Uterus (tissue), 4 donors: Measurements from ENCODE around the gene SOX4. TPM values are rescaled to one million over a fixed set of nuclear protein-coding genes. Genes with fewer than 3 reads are reported as not detected.
A peak's percentile ranks its signal among the peaks of the same experiment; 100 is the strongest.

Experiments
- DNase-seq, 2 donors: peaks; one replicate each; pipeline ENCODE4 v3.0.0-alpha.2; 2019 to 2020
- H3K27ac ChIP-seq, 2 donors: fragments of 200-600 bp; sonication (generic); 1 replicate in 1 of 2; 2 replicates in 1 of 2; pipeline ENCODE4 v1.5.1; 2016 to 2018
- H3K27me3 ChIP-seq, 2 donors: fragments of 200-600 bp; sonication (generic); one replicate each; pipeline ENCODE4 v1.5.1; 2018 to 2019; ENCODE audit warnings: control low read depth in 1 of 2
- H3K36me3 ChIP-seq, 2 donors: fragments of 200-600 bp; sonication (generic); one replicate each; pipeline ENCODE4 v1.5.1; 2019; ENCODE audit warnings: control low read depth in 1 of 2
- H3K4me1 ChIP-seq, 2 donors: fragments of 200-600 bp; sonication (generic); one replicate each; pipeline ENCODE4 v1.5.1; 2018 to 2019; ENCODE audit warnings: control low read depth in 1 of 2
- H3K4me3 ChIP-seq, 2 donors: fragments of 200-600 bp; sonication (generic); 1 replicate in 1 of 2; 2 replicates in 1 of 2; pipeline ENCODE4 v1.5.1; 2018 to 2019; ENCODE audit warnings: mild to moderate bottlenecking in 1 of 2
- H3K9me3 ChIP-seq, 2 donors: fragments of 200-600 bp; sonication (generic); one replicate each; pipeline ENCODE4 v1.5.1; 2019; ENCODE audit warnings: control low read depth in 1 of 2
- POLR2A ChIP-seq, 2 donors: fragments of 450-650 bp; IDR thresholded peaks; one replicate each; pipeline ENCODE4 v1.6.1; 2016; ENCODE audit warnings: antibody characterized with exemption in 2 of 2, mild to moderate bottlenecking in 1 of 2, moderate library complexity in 1 of 2
- intact Hi-C: fragments of 100-400 bp; cut with DNase I; formaldehyde crosslinking; loops from one replicate; pipeline ENCODE4 v1.15.1; 2023; ENCODE audit warnings: low total_unique reads
- total RNA-seq, 4 donors: library from RNA; depleted of rRNA in 3 of 4; stranded (reverse); fragments of >200 nt in 3 of 4; gene quantifications; one replicate each; pipeline versions ENCODE4 v1.1.0 to v1.2.4, GENCODE V29; 2014 to 2023
- TF ChIP-seq, protein P1 (sequence below), 4 experiments: fragments of 200-600 bp in 2 of 4; fragments of 450-650 bp in 2 of 4; sonication (generic) in 2 of 4; IDR thresholded peaks; one replicate each; pipeline ENCODE4 v1.5.1; 2016 to 2019; ENCODE audit warnings: antibody characterized with exemption in 4 of 4, mild to moderate bottlenecking in 2 of 4, moderate library complexity in 1 of 4
- donor health status: DM: yes; HTN: yes; CAD: no.

SOX4 gene
- total RNA-seq, 4 donors from 2014 or later = 5.9 to 103 (median 18.1) TPM

- peak overlapping the region; percentile 88 for H3K27ac ChIP-seq
- peak; percentile 69 to 75 for DNase-seq
- intact Hi-C loops = loop anchor here (10.0 kb wide), 1 partner anchor 1024 kb away; no protein-coding TSS in a partner anchor
Observed at GRCh38 chr6:21588481-21589351, 4.8 kb upstream of the SOX4 start.

DNA sequence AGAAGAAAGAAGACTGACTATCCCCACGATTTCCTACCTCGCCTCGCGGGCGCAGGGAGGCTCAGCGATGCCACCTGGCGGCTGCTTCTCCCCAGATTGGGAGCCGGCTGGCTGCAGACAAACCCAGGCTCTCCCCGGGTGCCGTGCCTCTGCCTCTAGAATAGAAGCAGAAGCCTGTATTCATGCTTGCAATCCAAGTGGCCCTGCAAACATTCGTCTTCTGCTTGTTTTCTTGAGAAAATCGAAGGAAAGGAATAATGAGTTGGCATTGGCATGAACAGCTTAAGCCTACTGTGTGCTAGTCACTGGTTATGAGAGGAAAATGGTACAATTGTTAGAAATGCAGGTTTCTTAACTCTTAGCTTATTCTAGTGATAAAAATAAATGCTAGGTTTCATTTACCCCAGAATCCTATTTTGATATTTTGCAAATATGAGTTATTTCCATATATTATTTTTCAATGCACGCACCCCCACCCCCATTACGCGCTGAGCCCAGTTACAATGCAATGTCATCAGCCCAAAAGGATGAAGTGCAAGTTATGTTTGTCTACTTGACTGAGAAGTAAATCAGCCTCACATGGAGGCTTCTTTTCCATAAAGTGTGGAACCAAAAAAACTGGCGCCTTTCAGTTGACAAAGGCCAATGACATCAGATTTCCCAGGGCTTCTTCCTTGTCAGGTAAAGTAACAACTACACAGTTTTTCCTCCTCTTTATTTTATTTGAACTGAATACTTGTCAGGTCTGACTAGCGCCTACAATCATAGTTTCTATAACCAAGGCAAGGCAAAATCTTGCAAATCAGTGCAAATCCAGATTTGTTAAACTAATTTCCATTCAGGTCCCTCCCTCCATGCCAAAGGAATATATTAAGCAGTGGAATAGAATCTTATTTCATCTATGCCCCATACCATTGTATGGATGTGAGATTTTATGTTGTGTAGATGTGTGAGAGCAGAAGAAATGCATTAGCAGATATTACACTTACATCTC, 3.9 kb upstream of the SOX4 start:
- Histone ChIP-seq H3K27ac (peak overlapping the region; percentile 88), H3K4me3 (peak overlapping the region; percentile 57 to 71), H3K9me3 (no peaks in the 10 kb centered on the region), H3K36me3 (no peaks in the 10 kb centered on the region), H3K4me1 (no peaks in the 10 kb centered on the region), H3K27me3 (no peaks in the 10 kb centered on the region)
- peak; percentile 85 to 89 for DNase-seq
- TF ChIP-seq, protein P1, sequence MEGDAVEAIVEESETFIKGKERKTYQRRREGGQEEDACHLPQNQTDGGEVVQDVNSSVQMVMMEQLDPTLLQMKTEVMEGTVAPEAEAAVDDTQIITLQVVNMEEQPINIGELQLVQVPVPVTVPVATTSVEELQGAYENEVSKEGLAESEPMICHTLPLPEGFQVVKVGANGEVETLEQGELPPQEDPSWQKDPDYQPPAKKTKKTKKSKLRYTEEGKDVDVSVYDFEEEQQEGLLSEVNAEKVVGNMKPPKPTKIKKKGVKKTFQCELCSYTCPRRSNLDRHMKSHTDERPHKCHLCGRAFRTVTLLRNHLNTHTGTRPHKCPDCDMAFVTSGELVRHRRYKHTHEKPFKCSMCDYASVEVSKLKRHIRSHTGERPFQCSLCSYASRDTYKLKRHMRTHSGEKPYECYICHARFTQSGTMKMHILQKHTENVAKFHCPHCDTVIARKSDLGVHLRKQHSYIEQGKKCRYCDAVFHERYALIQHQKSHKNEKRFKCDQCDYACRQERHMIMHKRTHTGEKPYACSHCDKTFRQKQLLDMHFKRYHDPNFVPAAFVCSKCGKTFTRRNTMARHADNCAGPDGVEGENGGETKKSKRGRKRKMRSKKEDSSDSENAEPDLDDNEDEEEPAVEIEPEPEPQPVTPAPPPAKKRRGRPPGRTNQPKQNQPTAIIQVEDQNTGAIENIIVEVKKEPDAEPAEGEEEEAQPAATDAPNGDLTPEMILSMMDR (IDR thresholded peaks at IDR 0.05) = peak; percentile 85 to 95 (median 89)
- TF ChIP-seq POLR2A (IDR thresholded peaks at IDR 0.05) = no peak
- intact Hi-C loops = loop anchor here (10.0 kb wide), 1 partner anchor 1025 kb away; no protein-coding TSS in a partner anchor

More at GRCh38 chr6:21588481-21589351, 4.8 kb upstream of the SOX4 start:
- Histone ChIP-seq H3K4me3 (peak overlapping the region; percentile 57 to 71), H3K4me1 (no peaks in the 10 kb centered on the region), H3K27me3 (no peaks in the 10 kb centered on the region), H3K36me3 (no peaks in the 10 kb centered on the region), H3K9me3 (no peaks in the 10 kb centered on the region)
- TF ChIP-seq, protein P1 (IDR thresholded peaks at IDR 0.05) = no peak
- TF ChIP-seq POLR2A (IDR thresholded peaks at IDR 0.05) = peak; percentile 19 to 28

DNA sequence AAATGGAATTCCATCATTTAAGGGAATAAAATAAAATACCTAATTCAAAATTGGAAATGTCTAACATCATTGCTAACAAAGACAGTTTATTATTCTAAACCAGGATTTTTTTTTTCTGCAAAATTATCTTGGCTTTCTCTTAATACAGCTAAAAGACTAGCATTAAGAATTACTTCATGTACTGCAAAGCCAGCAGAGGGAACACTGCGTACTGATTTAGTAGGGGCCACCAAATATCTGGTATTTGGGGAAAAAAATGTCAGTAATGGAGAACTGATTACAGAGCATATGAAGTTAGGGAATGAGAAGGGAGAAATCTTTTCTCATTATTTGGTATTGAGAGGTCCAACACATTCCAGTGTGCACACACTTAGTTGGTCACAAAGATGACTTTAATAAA, 3.2 kb upstream of the SOX4 start:
- intact Hi-C loops = no loop called here
- Histone ChIP-seq H3K4me3 (no peak overlapping the region), H3K36me3 (no peaks in the 10 kb centered on the region), H3K9me3 (no peaks in the 10 kb centered on the region), H3K27me3 (no peaks in the 10 kb centered on the region), H3K27ac (no peak overlapping the region), H3K4me1 (no peaks in the 10 kb centered on the region)
- TF ChIP-seq, protein P1 (IDR thresholded peaks at IDR 0.05) = no peak
- TF ChIP-seq POLR2A (IDR thresholded peaks at IDR 0.05) = no peak
- no peak for DNase-seq

GRCh38 chr6:21591446-21591845, 2.1 kb upstream of the SOX4 start:
- H3K9me3 ChIP-seq = no peaks in the 10 kb centered on the region
- no peak overlapping the region for H3K27ac ChIP-seq
- no peak overlapping the region for H3K4me3 ChIP-seq
- no peaks in the 10 kb centered on the region for H3K4me1 ChIP-seq
- H3K27me3 ChIP-seq = no peaks in the 10 kb centered on the region
- TF ChIP-seq POLR2A (IDR thresholded peaks at IDR 0.05) = no peak
- TF ChIP-seq, protein P1 (IDR thresholded peaks at IDR 0.05) = no peak
- DNase-seq = no peak
- no peaks in the 10 kb centered on the region for H3K36me3 ChIP-seq
- intact Hi-C loops = no loop called here
